Keratinocyte (primary cell): ENCODE results near the gene SLC6A16. TPM values are rescaled to one million over a fixed set of nuclear protein-coding genes. Genes with fewer than 3 reads are reported as not detected.

Source experiments
- DNase-seq: peaks from one replicate; pipeline ENCODE4 v3.0.0-alpha.2; 2011; ENCODE audit warnings: low read depth, missing footprints, low spot score
- FAIRE-seq: peaks from 2 replicates; lab custom pipeline; 2011; peaks lifted over from hg19 to GRCh38; lab: Jason Lieb, UNC
- H2AFZ ChIP-seq: 2 replicates; pipeline ENCODE4 v1.6.0; 2012; ENCODE audit warnings: low read length, control low read depth, inconsistent platforms; ENCODE audit not compliant: control insufficient read depth
- H3K27ac ChIP-seq: 2 replicates; pipeline ENCODE4 v1.5.1; 2011; ENCODE audit warnings: low read length; ENCODE audit not compliant: control insufficient read depth, insufficient read depth
- H3K27me3 ChIP-seq: 3 replicates; pipeline ENCODE4 v1.6.0; 2011; ENCODE audit warnings: low read length; ENCODE audit not compliant: control insufficient read depth, insufficient read depth; ENCODE audit errors: extremely low read depth
- H3K36me3 ChIP-seq, 2 experiments: 2 replicates in 1 of 2; 3 replicates in 1 of 2; pipeline ENCODE4 v1.5.1; 2011; ENCODE audit warnings: low read length in 2 of 2, mild to moderate bottlenecking in 1 of 2; ENCODE audit not compliant: control insufficient read depth in 2 of 2, insufficient read depth in 2 of 2; ENCODE audit errors: extremely low read depth in 1 of 2
- H3K4me1 ChIP-seq: 3 replicates; pipeline ENCODE4 v1.5.1; 2011; ENCODE audit warnings: low read length; ENCODE audit not compliant: control insufficient read depth, insufficient read depth; ENCODE audit errors: extremely low read depth
- H3K4me2 ChIP-seq: 3 replicates; pipeline ENCODE4 v1.6.0; 2011; ENCODE audit warnings: low read depth, low read length; ENCODE audit not compliant: control insufficient read depth, insufficient read depth; ENCODE audit errors: extremely low read depth
- H3K4me3 ChIP-seq, 3 experiments: fragments of 200-600 bp in 1 of 3; sonication (generic) in 1 of 3; 2 replicates in 2 of 3; 3 replicates in 1 of 3; pipeline ENCODE4 v1.5.1; 2011 to 2016; ENCODE audit warnings: low read length in 3 of 3, mild to moderate bottlenecking in 3 of 3, control low read depth in 2 of 3, inconsistent platforms in 1 of 3, low read depth in 1 of 3, mixed read lengths in 1 of 3, mixed run types in 1 of 3, moderate library complexity in 1 of 3; ENCODE audit not compliant: control insufficient read depth in 2 of 3, insufficient read depth in 2 of 3; ENCODE audit errors: extremely low read depth in 1 of 3
- H3K79me2 ChIP-seq: 2 replicates; pipeline ENCODE4 v1.6.0; 2012; ENCODE audit warnings: low read length; ENCODE audit not compliant: control insufficient read depth, insufficient read depth
- H3K9ac ChIP-seq: 3 replicates; pipeline ENCODE4 v1.6.0; 2011; ENCODE audit warnings: low read length; ENCODE audit not compliant: control insufficient read depth, insufficient read depth; ENCODE audit errors: extremely low read depth
- H3K9me1 ChIP-seq: 3 replicates; pipeline ENCODE4 v1.6.0; 2011; ENCODE audit warnings: low read length; ENCODE audit not compliant: control insufficient read depth, insufficient read depth; ENCODE audit errors: extremely low read depth
- H3K9me3 ChIP-seq: 2 replicates; pipeline ENCODE4 v1.5.1; 2012; ENCODE audit warnings: low read depth, low read length; ENCODE audit not compliant: control insufficient read depth
- H4K20me1 ChIP-seq: 3 replicates; pipeline ENCODE4 v1.6.0; 2011; ENCODE audit warnings: low read length; ENCODE audit not compliant: control insufficient read depth, insufficient read depth; ENCODE audit errors: extremely low read depth
- EZH2 ChIP-seq: IDR thresholded peaks from one replicate; pipeline ENCODE4 v1.6.1; 2012; ENCODE audit warnings: inconsistent platforms, mild to moderate bottlenecking, low read length, moderate library complexity
- dilution Hi-C: fragments of 300-500 bp; cut with MboI; formaldehyde crosslinking; loops from one replicate; pipeline ENCODE4 v1.7.0; 2020; ENCODE audit warnings: low sequenced_read_pairs; ENCODE audit not compliant: extremely low pct_ligation_motif_present
- polyA plus RNA-seq, 5 experiments: library from polyadenylated mRNA; depleted of rRNA in 3 of 5; stranded (reverse) in 3 of 5; stranded (forward) in 1 of 5; unstranded in 1 of 5; fragments of >200 nt; gene quantifications; 1 replicate in 1 of 5; 2 replicates in 3 of 5; 3 replicates in 1 of 5; pipeline versions ENCODE4 v1.2.1 to v1.2.3, GENCODE V29; 2011 to 2012; ENCODE audit warnings: missing spikeins in 2 of 5, low read depth in 1 of 5, low replicate concordance in 1 of 5
- TF ChIP-seq, protein P1 (sequence below), 3 experiments: IDR thresholded peaks in 1 of 3; conservative IDR thresholded peaks in 1 of 3; optimal IDR thresholded peaks in 1 of 3; 2 replicates in 2 of 3; 3 replicates in 1 of 3; pipeline versions ENCODE3 to v1.5.1; 2011; ENCODE audit warnings: low read length in 3 of 3, mild to moderate bottlenecking in 3 of 3, moderate library complexity in 2 of 3, control low read depth in 1 of 3, inconsistent platforms in 1 of 3; ENCODE audit not compliant: insufficient read depth in 2 of 3; ENCODE audit errors: extremely low read depth in 1 of 3

Gene SLC6A16
- polyA plus RNA-seq, 1 donor (not counting 4 experiments of a cell fraction or from before 2014, with no cell fraction given), result not detected

DNA sequence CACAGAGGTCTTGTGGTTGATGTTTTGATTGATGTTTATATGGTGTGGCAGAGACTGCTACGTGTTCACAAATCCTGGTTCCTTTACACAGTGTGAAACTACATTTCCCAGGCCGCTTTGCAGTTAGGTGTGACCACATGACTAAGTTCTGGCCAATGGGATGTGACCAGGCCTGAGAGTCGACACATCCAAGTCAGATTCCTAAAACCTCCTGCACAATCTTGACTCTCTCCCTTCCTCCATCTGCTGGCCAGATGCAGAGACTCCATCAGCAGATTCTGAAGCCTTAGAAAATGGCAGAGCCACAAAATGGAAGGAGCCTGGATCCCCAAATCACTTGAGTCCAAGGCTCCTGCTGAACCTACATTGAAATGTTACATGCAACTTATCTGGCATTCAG, 22.8 kb upstream of the SLC6A16 start:
- Histone ChIP-seq H4K20me1 (no peaks in the 10 kb centered on the region), H3K4me2 (no peak overlapping the region), H3K9me1 (no peaks in the 10 kb centered on the region), H3K4me1 (no peaks in the 10 kb centered on the region), H3K4me3 (no peak overlapping the region), H3K27me3 (no peaks in the 10 kb centered on the region), H3K79me2 (no peaks in the 10 kb centered on the region), H3K27ac (no peak overlapping the region), H3K36me3 (peaks cover 6 to 7% of the 10 kb centered on the region in 2 experiments), H2AFZ (no peak overlapping the region), H3K9ac (no peak overlapping the region), H3K9me3 (no peaks in the 10 kb centered on the region)
- no peak for FAIRE-seq
- dilution Hi-C loops, result no loop called here
- TF ChIP-seq EZH2, result no peak
- TF ChIP-seq, protein P1, sequence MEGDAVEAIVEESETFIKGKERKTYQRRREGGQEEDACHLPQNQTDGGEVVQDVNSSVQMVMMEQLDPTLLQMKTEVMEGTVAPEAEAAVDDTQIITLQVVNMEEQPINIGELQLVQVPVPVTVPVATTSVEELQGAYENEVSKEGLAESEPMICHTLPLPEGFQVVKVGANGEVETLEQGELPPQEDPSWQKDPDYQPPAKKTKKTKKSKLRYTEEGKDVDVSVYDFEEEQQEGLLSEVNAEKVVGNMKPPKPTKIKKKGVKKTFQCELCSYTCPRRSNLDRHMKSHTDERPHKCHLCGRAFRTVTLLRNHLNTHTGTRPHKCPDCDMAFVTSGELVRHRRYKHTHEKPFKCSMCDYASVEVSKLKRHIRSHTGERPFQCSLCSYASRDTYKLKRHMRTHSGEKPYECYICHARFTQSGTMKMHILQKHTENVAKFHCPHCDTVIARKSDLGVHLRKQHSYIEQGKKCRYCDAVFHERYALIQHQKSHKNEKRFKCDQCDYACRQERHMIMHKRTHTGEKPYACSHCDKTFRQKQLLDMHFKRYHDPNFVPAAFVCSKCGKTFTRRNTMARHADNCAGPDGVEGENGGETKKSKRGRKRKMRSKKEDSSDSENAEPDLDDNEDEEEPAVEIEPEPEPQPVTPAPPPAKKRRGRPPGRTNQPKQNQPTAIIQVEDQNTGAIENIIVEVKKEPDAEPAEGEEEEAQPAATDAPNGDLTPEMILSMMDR (optimal IDR thresholded peaks at IDR 0.05 in 1 of 3, IDR thresholded peaks at IDR 0.05 in 1 of 3, conservative IDR thresholded peaks at IDR 0.05 in 1 of 3; ENCODE audit: extremely low read depth in 1 of 3, insufficient read depth in 2 of 3, low read length in 3 of 3), result peak; percentile 5 to 21 (median 12)
- no peak for DNase-seq

DNA sequence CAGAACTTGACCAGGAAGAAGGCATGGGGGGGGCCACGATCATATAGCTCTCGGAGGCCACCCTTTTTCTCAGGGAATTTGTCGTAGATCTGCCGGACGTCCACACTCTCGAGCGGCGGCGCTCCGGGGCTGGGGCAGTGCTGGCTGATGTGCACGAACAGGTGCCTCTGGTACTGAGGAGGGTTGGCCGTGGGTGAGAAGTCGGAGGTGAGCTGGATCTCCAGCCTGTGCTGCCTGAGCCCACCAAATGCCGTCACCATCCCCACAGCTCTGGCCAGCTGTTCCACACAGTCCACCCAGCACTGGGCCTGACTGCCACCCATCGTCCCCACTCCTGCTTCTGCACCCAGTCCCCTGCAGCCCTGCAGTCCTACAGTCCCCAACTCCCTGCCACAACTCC, 22.2 kb upstream of the SLC6A16 start:
- Histone ChIP-seq H3K79me2 (no peaks in the 10 kb centered on the region), H3K9ac (no peak overlapping the region), H3K36me3 (peaks cover 6 to 11% of the 10 kb centered on the region in 2 experiments), H3K4me2 (no peak overlapping the region), H3K9me3 (no peaks in the 10 kb centered on the region), H4K20me1 (no peaks in the 10 kb centered on the region), H3K9me1 (no peaks in the 10 kb centered on the region), H3K4me1 (no peaks in the 10 kb centered on the region), H3K27ac (no peak overlapping the region), H2AFZ (no peak overlapping the region), H3K27me3 (no peaks in the 10 kb centered on the region), H3K4me3 (no peak overlapping the region)
- FAIRE-seq (no peak), DNase-seq (no peak)
- dilution Hi-C loops, result no loop called here
- TF ChIP-seq EZH2, result no peak
- TF ChIP-seq, protein P1 (optimal IDR thresholded peaks at IDR 0.05 in 1 of 3, IDR thresholded peaks at IDR 0.05 in 1 of 3, conservative IDR thresholded peaks at IDR 0.05 in 1 of 3; ENCODE audit: extremely low read depth in 1 of 3, insufficient read depth in 2 of 3, low read length in 3 of 3), result no peak
